K562 (cell line): ENCODE measurements around the gene PIM3. TPM values are rescaled to one million over a fixed set of nuclear protein-coding genes. Genes with fewer than 3 reads are reported as not detected.

Source experiments
- CLOCK ChIP-seq: fragments of 250-450 bp; sonication (Bioruptor Pico); IDR thresholded peaks from 2 replicates; pipeline ENCODE4 v1.4.0; 2020; ENCODE audit warnings: mild to moderate bottlenecking, moderate library complexity, borderline replicate concordance
- E2F6 ChIP-seq, 2 experiments: IDR thresholded peaks; 2 replicates each; pipeline ENCODE4 v1.6.1; 2011; ENCODE audit warnings: borderline replicate concordance in 1 of 2, control low read depth in 1 of 2, low read depth in 1 of 2, low read length in 1 of 2, mild to moderate bottlenecking in 1 of 2, mixed read lengths in 1 of 2, moderate library complexity in 1 of 2; ENCODE audit not compliant: insufficient read depth in 1 of 2, insufficient read length in 1 of 2, poor library complexity in 1 of 2, severe bottlenecking in 1 of 2; ENCODE audit errors: extremely low read depth in 1 of 2
- GATAD2B ChIP-seq: fragments of 450-650 bp; IDR thresholded peaks from 2 replicates; pipeline ENCODE4 v1.6.1; 2017; ENCODE audit warnings: mild to moderate bottlenecking, borderline replicate concordance
- HOMEZ ChIP-seq: fragments of 250-450 bp; sonication (Bioruptor Pico); IDR thresholded peaks from 2 replicates; pipeline ENCODE4 v1.4.0; 2020; ENCODE audit warnings: mild to moderate bottlenecking, moderate library complexity
- KLF10 ChIP-seq: fragments of 250-450 bp; sonication (Bioruptor Pico); IDR thresholded peaks from 2 replicates; pipeline ENCODE4 v1.6.1; 2021; ENCODE audit warnings: matching md5 sums
- NR4A1 ChIP-seq, 2 experiments: fragments of 250-450 bp in 1 of 2; fragments of 450-650 bp in 1 of 2; sonication (Bioruptor Pico) in 1 of 2; IDR thresholded peaks; 2 replicates each; pipeline versions ENCODE4 v1.4.0 to v1.6.1; 2016 to 2020; ENCODE audit warnings: mild to moderate bottlenecking in 2 of 2, missing compliant biosample characterization in 1 of 2, missing genetic modification characterization in 1 of 2, moderate library complexity in 1 of 2
- POLR2G ChIP-seq: fragments of 200-400 bp; formaldehyde crosslinking; IDR thresholded peaks from 2 replicates; pipeline ENCODE4 v1.6.1; 2017; ENCODE audit warnings: low read depth, mild to moderate bottlenecking, antibody characterized with exemption, low read length, moderate library complexity
- TAL1 ChIP-seq: fragments of 450-650 bp; IDR thresholded peaks from 2 replicates; pipeline ENCODE4 v1.6.1; 2016; ENCODE audit warnings: mild to moderate bottlenecking
- TBP ChIP-seq: optimal IDR thresholded peaks from 2 replicates; pipeline ENCODE3; 2011; ENCODE audit warnings: low read depth, low read length, improper control_type of control experiment
- ZBTB43 ChIP-seq: sonication (generic); formaldehyde crosslinking; IDR thresholded peaks from 2 replicates; pipeline ENCODE4 v1.8.0; 2023; ENCODE audit warnings: mild to moderate bottlenecking, missing genetic modification reagents
- ZNF592 ChIP-seq: fragments of 450-650 bp; IDR thresholded peaks from 2 replicates; pipeline ENCODE4 v1.6.1; 2017; ENCODE audit warnings: antibody characterized with exemption, mild to moderate bottlenecking
- polyA plus RNA-seq, 8 experiments: library from polyadenylated mRNA; depleted of rRNA in 4 of 8; stranded (reverse) in 5 of 8; unstranded in 3 of 8; fragments of >200 nt; fragmentation: Nextera tagmentation in 2 of 8; fragmentation: Illumina TruSeq in 1 of 8; extraction: Ambion mirVana in 2 of 8; extraction: Trizol in 1 of 8; gene quantifications; 2 replicates each; pipeline versions ENCODE4 v1.2.1 to v1.2.3, GENCODE V29; 2011 to 2014; ENCODE audit warnings: inconsistent platforms in 1 of 8, missing spikeins in 1 of 8
- total RNA-seq, 7 experiments: library from RNA; depleted of rRNA in 6 of 7; stranded (reverse); fragments of >200 nt in 6 of 7; fragmentation: Illumina TruSeq in 2 of 7; extraction: Trizol in 2 of 7; gene quantifications; 2 replicates each; pipeline versions ENCODE4 v1.2.1 to v1.2.3, GENCODE V29; 2011 to 2021; ENCODE audit warnings: low replicate concordance in 1 of 7

The PIM3 gene
- total and polyA plus RNA-seq, 9 of the 15 experiments (the other 6 are each of a cell fraction or from before 2014, with no cell fraction given) = 0.24 to 40.5 (median 5.3) TPM

GRCh38 chr22:49971232-49972162, 10.9 kb downstream of the PIM3 start (continued):
- TF ChIP-seq E2F6 (IDR thresholded peaks at IDR 0.05; ENCODE audit: borderline replicate concordance in 1 of 2, extremely low read depth in 1 of 2, insufficient read depth in 1 of 2, insufficient read length in 1 of 2, low read depth in 1 of 2, low read length in 1 of 2, poor library complexity in 1 of 2, severe bottlenecking in 1 of 2) = peak; percentile 58 to 74
- TF ChIP-seq CLOCK (CRISPR knock-in tag) = no peak
- peak; percentile 33; the same call in 1 of the 2 replicates for TF ChIP-seq ZNF592
- TF ChIP-seq HOMEZ (CRISPR knock-in tag) = no peak
- no peak for TF ChIP-seq ZBTB43 (CRISPR knock-in tag)
- no peak for TF ChIP-seq KLF10 (CRISPR knock-in tag)
- TF ChIP-seq TAL1 = no peak
- TF ChIP-seq TBP = no peak
- TF ChIP-seq POLR2G = peak; percentile 82
- 0 out of 2 replicates have a peak, but pooled peaks have one; percentile 29 for TF ChIP-seq GATAD2B
- no peak for TF ChIP-seq NR4A1 (CRISPR knock-in tag; IDR thresholded peaks at IDR 0.05)
- 0 out of 2 replicates have a peak, but pooled peaks have one; percentile 39 for TF ChIP-seq NR4A1 (tag; IDR thresholded peaks at IDR 0.05)
